ENCODE measurements around the gene CCDC106.

CCDC106 gene

DNA sequence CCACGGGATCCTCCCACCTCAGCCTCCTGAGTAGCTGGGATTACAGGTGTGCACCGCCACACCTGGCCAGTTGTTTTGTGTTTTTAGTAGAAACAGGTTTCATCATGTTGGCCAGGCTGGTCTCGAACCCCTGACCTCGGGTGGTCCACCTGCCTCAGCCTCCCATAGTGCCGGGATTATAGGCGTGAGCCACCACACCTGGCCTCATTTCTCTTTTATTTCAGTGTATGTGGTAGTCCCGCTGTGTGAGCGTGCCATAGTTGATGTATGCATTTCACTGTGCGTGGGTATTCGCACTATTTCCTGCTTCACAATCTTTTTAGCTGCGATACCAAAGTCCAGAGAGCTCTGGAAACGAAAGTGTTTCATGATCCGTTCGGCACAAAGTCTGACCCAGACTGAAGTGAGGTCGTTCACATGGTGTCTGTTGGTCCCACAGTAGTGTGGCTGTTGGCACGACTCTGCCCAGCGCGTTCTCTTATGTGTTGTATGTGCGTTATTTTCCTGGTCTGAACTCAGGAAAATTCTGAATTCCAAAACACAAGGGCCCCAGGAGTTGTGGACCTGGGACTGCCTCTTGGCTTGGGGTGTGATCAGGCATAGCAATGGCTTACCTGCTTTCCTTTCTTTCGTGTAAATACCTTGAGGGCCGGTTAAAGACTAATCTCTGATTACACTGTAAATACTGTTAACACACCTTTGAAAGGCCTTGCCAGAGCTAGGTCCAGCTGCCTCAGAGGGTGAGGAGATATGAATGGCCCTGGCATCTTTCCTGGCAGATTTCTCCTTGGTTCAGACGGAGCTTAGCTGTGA, 35.6 kb downstream of the CCDC106 start:
- no peak for DNase-seq (ENCODE audit: low read depth)

DNA sequence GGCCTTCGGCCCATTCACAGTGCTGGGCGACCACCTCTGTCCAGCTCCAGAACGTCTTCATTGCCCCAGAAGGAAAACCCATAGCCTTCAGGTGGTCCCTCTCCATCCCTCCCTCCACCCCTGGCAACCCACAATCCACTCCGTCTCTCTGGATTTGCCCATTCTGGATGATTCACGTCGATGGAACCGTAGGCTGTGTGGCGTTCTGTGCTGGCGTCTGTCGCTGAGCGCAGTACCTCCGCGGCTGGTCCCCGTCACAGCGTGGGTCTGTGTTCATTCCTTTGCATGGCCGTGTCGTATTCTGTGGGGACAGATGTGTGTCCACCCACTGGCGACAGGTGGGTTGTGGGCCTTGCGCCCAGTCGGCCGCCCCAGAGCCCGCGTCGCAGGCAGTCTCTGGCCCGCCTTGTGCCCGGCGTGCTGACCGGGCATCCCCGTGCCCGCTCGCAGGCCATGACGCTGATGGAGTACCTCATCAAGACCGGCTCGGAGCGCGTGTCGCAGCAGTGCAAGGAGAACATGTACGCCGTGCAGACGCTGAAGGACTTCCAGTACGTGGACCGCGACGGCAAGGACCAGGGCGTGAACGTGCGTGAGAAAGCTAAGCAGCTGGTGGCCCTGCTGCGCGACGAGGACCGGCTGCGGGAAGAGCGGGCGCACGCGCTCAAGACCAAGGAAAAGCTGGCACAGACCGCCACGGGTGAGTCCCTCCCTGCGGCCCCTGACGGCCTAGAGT, 37.1 kb downstream of the CCDC106 start:
- DNase-seq (ENCODE audit: low read depth), result no peak

DNA sequence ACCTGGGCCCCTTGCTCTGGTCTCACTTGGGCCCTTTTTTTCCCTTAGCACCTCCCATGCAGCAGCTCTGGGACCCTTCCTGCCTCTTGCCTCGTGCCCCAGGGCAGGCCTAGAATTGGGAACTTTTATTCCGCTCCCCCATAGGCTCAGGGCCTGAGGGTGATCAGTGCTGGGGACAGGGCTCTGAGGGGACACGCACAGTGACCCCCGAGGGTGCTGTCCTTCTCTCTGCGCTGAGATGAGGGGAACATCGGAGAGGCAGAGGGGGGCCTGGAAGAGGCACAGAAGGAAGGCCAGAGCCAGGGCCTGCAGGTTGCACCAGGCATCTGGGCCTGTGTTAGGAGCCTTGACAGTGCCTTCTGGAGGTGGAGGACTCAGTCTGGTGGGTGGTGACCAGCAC, 37.8 kb downstream of the CCDC106 start:
- DNase-seq (ENCODE audit: low read depth), result no peak

DNA sequence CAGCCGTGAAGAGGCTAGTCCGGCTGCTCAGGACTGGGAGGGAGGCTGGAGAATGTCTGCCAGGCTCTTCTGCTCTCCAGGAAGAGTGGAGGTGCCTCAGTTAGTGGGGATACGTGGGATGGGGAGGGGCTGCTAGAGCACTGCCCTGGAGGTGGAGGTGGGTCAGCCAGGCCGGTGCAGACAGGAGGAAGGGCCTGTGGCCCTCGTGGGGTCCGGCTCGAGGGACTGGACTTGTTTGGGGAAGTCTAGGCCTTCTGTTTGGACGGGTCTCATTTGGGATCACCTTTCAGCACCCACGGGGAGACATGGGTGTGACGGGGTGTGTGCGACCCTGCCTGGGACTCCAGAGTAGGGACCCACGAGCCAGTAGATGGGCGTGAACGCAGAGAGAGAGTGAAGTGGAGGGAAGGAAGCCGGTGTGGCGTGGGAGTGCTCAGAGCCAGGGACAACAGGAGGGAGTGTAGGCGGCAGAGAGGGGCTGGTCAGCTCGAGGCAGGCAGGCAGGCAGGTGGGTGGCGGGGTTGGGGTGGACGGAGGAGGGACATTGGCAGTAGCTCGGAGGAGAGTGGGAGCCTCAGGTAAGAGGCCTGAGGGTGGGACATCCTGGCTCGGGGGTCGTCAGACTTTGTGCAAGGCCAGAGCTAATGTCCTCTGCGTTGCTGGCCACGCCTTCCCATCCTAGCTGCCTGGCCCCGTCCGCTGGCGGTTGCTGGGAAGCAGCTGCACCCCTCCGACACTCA, 38.5 kb downstream of the CCDC106 start:
- DNase-seq (ENCODE audit: low read depth), result no peak

DNA sequence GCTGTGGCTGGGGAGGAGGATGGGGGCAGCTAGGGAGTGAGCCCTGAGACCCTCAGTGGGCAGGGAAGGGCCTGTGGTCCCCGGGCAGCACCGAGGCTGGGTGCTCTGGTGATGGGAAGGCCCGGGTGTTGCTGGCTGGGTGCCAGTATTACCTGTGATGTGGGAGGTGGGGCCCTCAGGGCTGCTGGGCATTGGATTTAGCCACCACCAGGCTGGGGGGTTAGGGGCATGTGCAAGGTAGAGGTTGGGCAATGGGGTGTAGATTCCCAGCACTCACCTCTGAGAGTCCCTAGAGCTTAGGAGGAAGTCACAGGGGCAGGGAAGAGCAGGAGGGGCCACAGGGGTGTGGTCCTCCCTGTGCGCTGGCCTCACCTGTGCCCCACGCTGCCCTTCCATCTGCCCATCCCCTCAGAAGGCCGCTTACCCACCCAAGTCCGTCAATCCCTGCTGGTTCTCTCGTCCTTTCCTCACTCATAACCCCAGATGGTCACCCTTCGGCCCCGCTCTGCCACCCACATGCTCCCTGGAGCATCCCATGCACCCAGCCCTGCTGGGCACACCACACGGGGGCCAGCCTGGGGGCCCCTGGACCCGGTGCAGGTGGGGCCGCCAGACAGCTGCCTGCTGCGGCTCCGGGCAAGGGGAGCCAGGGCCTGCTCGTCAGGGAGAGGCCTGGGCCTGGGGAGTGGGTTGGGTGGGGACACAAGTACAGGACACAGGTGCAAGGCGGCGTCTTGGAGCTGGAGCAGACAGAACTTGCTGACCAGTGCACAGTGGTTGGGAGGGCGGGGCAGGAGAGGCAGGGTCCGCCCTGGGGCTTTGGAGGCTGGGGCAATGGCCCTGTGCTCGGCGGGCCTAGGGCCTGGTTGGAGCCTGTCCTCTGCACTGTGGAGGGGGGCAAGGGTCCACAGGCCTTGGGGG, 39.5 kb downstream of the CCDC106 start:
- no peak for DNase-seq (ENCODE audit: low read depth)

DNA sequence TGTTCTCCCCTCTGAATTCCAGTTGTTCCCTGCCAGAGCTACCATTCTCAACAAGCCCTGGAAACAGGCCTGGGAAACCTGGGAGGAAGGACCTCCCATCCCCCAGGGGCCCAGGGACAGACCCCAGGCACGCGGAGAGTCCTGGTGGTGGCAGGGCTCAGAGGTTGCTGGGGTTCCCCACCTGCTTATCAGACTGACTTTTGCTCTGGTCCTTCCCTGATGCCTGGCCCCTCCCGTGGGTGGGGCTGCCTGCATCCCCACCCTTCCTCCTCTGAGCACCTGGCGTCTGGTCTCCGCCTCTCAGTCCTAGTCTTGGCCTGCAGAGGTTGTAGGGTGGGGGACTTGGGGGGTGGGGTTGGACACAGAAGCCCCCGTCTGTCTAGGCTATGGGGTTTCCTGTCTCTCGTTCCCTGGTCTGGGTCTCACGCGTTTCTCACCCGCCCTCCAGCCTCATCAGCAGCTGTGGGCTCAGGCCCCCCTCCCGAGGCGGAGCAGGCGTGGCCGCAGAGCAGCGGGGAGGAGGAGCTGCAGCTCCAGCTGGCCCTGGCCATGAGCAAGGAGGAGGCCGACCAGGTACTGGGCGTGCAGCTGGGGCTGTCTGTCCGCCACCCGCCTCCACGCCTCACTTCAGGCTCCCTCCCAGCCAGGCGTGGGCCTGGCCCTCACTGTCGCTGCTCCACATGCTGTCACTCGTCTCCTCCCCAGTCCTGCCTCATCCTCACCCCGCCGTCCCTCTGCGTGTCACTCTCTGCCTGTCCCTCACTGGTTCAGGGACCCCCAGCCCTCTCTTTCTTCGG, 40.6 kb downstream of the CCDC106 start:
- no peak for DNase-seq (ENCODE audit: low read depth)

DNA sequence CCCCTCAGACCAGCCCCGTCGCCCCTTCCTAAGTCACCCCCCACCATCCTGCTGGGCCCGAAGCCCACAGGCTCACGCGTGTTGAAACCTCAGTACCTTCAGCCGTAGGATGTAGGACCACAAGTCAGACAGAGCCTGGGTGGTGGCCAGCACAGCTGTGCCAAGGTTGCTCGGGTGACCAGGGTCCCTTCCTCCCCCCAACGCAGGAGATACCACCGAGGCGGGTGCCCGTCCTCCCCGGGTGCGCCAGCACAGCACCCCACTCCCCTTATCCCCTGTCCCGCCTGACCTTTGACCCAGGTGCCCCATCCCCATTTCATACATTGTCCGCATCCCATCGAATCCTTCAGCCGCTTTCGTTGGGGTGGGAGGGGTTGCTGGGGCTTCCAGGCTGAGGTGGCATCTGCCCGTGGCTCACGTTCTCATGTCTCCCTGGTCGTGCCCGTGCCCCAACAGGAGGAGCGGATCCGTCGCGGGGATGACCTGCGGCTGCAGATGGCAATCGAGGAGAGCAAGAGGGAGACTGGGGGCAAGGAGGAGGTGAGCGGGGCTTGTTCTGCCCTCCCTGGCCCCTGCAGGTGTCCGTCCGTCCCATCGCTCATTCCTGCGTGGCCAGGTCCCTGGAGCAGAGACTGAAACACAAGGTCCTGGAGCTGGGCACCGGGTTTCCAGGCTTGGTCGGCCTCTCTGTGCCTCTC, 41.5 kb downstream of the CCDC106 start:
- DNase-seq (ENCODE audit: low read depth), result no peak

DNA sequence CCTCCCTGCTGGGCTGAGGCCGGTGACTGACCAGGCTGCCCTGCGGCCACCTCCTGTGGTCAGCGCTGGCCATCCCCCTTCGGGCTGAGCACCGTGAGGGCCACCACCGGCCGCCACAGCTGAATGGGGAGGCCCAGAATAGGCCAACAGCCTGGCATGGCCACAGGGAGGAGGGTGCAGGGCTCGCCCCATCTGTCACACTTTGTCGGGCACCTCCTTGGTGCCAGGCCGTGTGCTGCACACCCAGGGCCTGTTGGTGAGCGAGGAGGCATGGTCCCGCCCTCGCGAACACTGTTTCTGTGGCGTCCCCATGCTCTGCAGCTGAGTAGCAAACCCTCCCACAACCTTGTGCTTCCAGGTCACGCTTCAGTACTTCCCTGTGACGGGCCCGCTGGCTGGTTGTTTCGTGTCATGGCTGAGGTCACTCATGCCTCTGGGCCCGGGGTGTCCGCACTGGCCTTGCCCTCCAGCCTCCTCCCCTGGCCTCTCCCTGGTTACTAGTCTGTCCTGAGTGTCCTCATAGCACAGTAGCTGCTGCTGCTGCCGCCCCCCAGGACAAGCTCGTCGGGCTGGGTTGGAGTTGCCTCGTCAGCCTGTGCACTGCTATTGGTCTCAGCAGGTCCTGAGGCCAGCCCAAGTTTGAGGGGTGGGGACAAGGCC, 42.2 kb downstream of the CCDC106 start:
- no peak for DNase-seq (ENCODE audit: low read depth)

DNA sequence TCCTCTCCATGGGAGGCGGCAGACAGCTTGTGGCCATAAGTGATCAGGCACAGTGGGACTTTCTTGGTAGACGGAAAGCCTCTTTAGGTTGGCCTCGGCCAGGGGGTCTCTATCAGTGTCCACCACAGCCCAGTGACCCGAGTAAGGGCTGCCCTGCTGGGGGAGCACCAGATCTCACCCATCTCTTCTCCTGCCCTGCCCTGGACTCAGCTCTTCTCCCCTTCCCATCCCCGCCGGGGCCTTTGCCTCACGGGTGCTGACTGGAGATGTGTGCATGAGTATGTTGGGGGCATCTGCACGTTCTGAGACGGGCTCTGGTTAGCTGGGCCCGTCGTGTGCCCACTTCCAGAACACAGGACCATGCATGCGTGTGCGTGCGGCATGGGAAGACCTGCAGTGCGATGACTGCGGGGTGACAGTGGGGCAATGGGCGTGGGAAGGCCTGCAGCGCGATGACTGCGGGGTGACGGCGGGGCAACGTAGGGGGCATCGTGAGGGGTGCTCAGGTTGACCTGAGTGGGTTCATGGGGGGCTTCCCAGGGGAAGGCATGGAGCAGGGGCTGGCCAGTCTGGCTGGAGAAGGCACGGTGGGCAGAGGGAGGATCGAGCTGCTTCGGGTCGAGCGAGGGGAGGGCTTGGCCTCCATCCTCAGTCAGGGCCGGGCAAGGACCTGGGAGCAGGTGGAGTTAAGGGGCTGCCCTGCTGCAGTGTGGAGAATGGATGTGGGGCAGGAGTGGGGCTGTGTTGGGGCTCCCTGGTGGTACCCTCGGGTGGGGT, 42.9 kb downstream of the CCDC106 start:
- no peak for DNase-seq (ENCODE audit: low read depth)

DNA sequence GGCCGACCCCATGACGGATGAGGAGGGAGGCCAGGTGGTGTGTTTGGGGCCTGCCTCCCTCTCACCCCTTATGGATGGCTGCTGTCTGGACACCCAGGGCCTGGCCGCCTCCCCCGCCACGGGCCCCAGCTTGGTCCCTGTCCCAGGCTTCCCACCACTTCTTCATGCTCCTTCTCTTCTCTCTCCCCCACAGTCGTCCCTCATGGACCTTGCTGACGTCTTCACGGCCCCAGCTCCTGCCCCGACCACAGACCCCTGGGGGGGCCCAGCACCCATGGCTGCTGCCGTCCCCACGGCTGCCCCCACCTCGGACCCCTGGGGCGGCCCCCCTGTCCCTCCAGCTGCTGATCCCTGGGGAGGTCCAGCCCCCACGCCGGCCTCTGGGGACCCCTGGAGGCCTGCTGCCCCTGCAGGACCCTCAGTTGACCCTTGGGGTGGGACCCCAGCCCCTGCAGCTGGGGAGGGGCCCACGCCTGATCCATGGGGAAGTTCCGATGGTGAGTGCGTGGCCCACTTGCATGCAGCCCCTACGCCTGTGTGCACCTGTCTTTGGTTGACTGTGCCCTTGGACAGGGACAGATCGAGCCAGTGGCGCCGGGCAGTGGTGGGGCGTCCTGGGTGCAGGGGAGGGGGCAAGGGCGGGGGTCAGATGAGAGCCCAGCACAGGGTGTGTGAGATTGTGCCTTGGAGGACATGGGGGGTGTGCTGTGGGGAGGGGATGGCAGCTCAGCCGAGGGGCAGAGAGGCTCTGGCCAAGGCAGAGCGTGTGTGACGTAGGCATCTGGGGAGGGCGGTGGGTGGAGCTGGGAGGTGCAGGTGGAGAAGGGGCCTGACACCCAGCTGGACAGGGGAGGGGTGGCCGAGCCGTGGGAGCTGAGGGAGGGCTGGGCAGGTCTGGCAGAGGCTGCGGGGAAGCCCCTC, 43.8 kb downstream of the CCDC106 start:
- no peak for DNase-seq (ENCODE audit: low read depth)

DNA sequence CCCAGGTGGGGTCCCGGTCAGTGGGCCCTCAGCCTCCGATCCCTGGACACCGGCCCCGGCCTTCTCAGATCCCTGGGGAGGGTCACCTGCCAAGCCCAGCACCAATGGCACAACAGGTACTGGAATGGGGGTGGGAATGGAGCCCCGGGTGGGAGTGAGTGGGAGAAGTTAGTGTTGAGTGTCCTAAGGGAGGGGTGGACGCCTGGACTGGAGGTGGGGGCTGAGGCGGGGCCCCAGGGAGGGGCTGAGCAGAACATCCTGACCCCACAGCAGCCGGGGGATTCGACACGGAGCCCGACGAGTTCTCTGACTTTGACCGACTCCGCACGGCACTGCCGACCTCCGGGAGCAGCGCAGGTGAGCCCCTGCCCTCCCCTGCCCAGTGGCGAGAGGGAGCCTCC, 44.7 kb downstream of the CCDC106 start:
- no peak for DNase-seq (ENCODE audit: low read depth)

DNA sequence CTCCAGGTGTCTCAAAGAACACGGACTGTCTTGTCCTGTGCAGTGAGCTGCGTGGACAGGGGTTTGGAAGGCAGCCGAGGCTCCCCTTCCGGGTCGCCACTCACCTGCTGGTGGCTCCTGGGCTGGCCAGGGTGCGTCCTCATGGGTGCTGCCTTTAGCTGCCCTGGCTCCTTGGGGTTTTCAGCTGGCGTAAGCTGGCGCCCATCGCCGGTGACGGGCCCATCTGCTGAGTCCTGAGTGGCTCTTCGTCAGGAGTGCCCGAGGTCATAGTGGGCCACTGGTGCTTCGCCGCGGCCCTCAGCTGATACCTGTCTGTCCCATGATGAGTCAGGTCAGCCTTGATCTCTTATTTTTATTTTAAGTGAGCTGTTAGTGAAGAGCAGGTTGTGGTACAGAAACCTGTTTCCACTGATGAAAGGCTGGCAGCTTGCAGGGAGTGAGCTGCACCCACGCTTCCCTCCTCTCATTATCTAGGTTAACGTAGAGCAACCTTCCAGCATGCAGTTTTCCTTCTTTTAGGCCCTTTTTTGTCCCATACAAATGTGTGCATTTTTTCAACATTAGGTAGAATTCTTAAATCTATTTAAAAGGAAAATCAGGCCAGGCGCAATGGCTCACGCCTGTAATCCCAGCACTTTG, 45.4 kb downstream of the CCDC106 start:
- no peak for DNase-seq (ENCODE audit: low read depth)

DNA sequence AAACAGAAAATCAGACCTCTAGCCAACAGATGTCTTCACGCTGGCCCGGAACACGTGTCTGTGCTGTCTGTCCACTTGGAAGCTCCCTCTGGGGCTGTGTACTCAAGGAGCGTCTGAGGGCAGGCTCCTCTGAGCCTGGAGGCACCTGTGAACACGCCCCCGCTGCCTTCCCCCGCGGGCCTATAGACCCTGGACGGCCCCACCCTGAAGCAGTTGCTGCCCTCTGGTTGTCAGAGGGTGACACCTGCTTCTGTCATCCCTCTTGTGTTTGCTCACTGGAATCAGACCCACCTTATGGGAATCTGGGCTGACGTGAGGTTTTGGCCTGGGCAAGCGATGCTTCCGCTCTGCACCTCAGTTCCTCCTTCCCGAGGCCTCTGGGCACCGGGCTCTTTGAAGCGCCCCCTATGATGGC, 46.2 kb downstream of the CCDC106 start:
- DNase-seq (ENCODE audit: low read depth), result no peak

DNA sequence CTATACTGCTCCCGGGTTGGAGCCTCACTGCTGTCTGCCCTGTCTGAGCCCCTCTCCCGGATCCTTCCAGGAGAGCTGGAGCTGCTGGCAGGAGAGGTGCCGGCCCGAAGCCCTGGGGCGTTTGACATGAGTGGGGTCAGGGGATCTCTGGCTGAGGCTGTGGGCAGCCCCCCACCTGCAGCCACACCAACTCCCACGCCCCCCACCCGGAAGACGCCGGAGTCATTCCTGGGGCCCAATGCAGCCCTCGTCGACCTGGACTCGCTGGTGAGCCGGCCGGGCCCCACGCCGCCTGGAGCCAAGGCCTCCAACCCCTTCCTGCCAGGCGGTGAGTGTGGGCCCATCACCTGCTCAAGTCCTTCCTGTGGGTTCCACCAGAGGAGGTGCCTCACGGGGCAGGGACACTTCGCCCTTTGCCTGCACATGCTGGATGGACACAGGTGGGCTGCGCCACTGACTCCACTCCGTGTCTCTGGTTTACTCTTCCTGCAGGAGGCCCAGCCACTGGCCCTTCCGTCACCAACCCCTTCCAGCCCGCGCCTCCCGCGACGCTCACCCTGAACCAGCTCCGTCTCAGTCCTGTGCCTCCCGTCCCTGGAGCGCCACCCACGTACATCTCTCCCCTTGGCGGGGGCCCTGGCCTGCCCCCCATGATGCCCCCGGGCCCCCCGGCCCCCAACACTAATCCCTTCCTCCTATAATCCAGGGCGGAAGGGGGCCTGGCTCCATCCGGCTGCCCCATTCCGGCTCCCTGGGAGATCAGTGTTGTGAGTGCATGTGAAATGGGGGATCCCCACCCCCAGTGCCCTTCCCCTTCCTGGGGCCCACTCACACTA, 46.9 kb downstream of the CCDC106 start:
- DNase-seq (ENCODE audit: low read depth), result no peak

DNA sequence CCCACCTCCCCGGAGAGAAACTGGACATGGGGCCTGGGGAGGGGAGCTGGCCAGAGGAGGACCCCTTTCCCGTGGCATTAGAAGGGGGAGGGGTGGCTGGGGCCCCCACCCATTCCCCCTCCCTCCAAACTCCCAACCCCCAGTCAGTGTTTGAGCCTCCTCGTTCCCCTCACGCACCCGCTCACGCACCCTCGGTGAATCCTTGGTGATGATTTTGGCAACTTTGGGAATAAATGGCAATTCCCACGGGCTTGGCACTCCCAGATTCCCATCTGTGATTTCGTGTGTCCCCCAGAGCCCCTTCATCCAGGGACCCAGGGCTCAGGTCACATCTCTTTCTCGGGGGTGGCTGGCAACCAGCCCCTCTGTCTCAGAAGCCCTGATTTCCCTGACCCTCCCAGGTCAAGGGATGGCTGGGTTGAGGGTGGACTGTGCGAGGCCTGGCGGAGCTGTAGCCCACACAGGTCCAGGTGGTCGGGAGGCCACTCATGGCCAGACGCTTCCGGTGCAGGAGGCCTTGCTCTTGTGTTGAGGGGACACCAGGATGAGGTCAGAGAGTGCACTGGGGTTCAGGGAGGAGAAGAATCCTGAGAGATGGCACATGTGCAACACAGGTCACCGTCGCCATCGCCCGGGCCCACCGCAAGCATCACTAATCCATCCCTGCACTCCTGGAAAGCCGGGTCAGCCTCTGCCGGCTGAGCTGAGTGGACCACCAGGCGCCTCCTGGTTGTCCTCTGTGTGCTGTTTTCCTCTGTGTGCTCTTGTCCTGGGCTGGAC, 47.7 kb downstream of the CCDC106 start:
- DNase-seq (ENCODE audit: low read depth), result no peak
